ENCODE results near the gene SCARB2.
A peak's percentile ranks its signal among the peaks of the same experiment; 100 is the strongest.
"Not testable (repeated sequence)": the region's sequence is repeated elsewhere in the genome, so short reads cannot be mapped to it uniquely, and the experiment has no call there.

The SCARB2 gene

DNA sequence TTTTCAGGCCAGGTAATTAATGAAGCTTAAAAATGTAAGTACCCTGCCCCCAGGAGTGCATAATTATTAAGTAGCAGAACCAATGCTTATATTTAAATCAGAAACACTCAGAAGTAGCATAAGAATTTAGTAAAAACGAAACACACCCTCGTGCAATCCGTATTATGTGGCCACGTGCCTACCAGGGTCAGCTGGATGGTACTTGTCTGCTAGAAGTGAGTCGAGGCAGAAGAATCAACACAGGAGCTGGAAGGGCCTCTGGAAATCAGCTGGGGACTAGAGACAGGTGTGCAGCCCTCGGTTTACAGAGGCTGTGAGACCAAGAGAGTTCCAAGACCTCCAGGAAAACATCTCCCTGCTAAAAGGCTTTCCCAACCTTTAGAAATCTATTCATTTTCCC is 37.3 kb upstream of the SCARB2 start:
- peak overlapping the region; percentile 88 for H2AFZ ChIP-seq (ENCODE audit: low read depth)
- H3K4me1 ChIP-seq (ENCODE audit: low read depth, poor library complexity, severe bottlenecking) = peaks cover 20% of the 10 kb centered on the region
- TF ChIP-seq CTCF (conservative IDR thresholded peaks at IDR 0.05; ENCODE audit: low read depth, low read length) = no peak
- H3K36me3 ChIP-seq (ENCODE audit: insufficient read depth) = no peaks in the 10 kb centered on the region
- no peaks in the 10 kb centered on the region for H4K20me1 ChIP-seq (ENCODE audit: insufficient read depth)
- peak overlapping the region; percentile 54 for H3K9ac ChIP-seq
- H3K4me2 ChIP-seq = peak overlapping the region; percentile 93
- peak overlapping the region; percentile 41; the same call in 1 of the 2 replicates for H3K27ac ChIP-seq
- no peaks in the 10 kb centered on the region for H3K27me3 ChIP-seq (ENCODE audit: insufficient read depth, low read depth)
- H3K4me3 ChIP-seq (IDR thresholded peaks at IDR 0.05; ENCODE audit: insufficient read depth, low read depth, low read length) = peak overlapping the region; percentile 97
- H3K79me2 ChIP-seq (ENCODE audit: insufficient read depth, low read depth) = no peaks in the 10 kb centered on the region

GRCh38 chr4:76246852-76247251 is 33.2 kb upstream of the SCARB2 start:
- peaks cover 16% of the 10 kb centered on the region for H3K4me1 ChIP-seq (ENCODE audit: low read depth, poor library complexity, severe bottlenecking)
- no peaks in the 10 kb centered on the region for H3K27me3 ChIP-seq (ENCODE audit: insufficient read depth, low read depth)
- no peaks in the 10 kb centered on the region for H3K79me2 ChIP-seq (ENCODE audit: insufficient read depth, low read depth)
- H3K4me3 ChIP-seq (IDR thresholded peaks at IDR 0.05; ENCODE audit: insufficient read depth, low read depth, low read length) = no peak overlapping the region
- no peak for TF ChIP-seq CTCF (conservative IDR thresholded peaks at IDR 0.05; ENCODE audit: low read depth, low read length)
- no peak overlapping the region for H2AFZ ChIP-seq (ENCODE audit: low read depth)
- no peak overlapping the region for H3K27ac ChIP-seq
- no peaks in the 10 kb centered on the region for H3K36me3 ChIP-seq (ENCODE audit: insufficient read depth)
- H3K4me2 ChIP-seq = no peak overlapping the region
- no peak overlapping the region for H3K9ac ChIP-seq
- H4K20me1 ChIP-seq (ENCODE audit: insufficient read depth) = no peaks in the 10 kb centered on the region

- Histone ChIP-seq H3K4me3 (IDR thresholded peaks at IDR 0.05; ENCODE audit: insufficient read depth, low read depth, low read length) (no peak overlapping the region), H3K27ac (no peak overlapping the region), H4K20me1 (ENCODE audit: insufficient read depth) (no peaks in the 10 kb centered on the region), H3K27me3 (ENCODE audit: insufficient read depth, low read depth) (no peaks in the 10 kb centered on the region), H3K79me2 (ENCODE audit: insufficient read depth, low read depth) (no peaks in the 10 kb centered on the region), H3K4me2 (no peak overlapping the region), H3K4me1 (ENCODE audit: low read depth, poor library complexity, severe bottlenecking) (peaks cover 13% of the 10 kb centered on the region), H2AFZ (ENCODE audit: low read depth) (no peak overlapping the region), H3K9ac (no peak overlapping the region), H3K36me3 (ENCODE audit: insufficient read depth) (no peaks in the 10 kb centered on the region)
- no peak for TF ChIP-seq CTCF (conservative IDR thresholded peaks at IDR 0.05; ENCODE audit: low read depth, low read length)
These were observed 32.4 kb upstream of the SCARB2 start for GRCh38 chr4:76246025-76246424.

DNA sequence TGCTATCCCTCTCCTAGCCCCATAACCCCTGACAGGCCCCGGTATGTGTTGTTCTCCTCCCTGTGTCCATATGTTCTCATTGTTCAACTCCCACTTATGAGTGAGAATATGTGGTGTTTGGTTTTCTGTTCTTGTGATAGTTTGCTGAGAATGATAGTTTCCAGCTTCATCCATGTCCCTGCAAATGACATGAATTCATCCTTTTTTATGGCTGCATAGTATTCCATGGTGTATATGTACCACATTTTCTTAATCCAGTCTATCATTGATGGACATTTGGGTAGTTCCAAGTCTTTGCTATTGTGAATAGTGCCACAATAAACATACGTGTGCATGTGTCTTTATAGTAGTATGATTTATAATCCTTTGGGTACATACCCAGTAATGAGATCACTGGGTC is 30.3 kb upstream of the SCARB2 start:
- not testable (repeated sequence) for H3K4me3 ChIP-seq (IDR thresholded peaks at IDR 0.05; ENCODE audit: insufficient read depth, low read depth, low read length); H3K9ac ChIP-seq; H3K27ac ChIP-seq; H3K4me1 ChIP-seq (ENCODE audit: low read depth, poor library complexity, severe bottlenecking); H3K36me3 ChIP-seq (ENCODE audit: insufficient read depth); H3K27me3 ChIP-seq (ENCODE audit: insufficient read depth, low read depth); H2AFZ ChIP-seq (ENCODE audit: low read depth); H3K4me2 ChIP-seq; H4K20me1 ChIP-seq (ENCODE audit: insufficient read depth); H3K79me2 ChIP-seq (ENCODE audit: insufficient read depth, low read depth)

GRCh38 chr4:76240236-76240635 is 26.6 kb upstream of the SCARB2 start:
- H3K9ac ChIP-seq = no peak overlapping the region
- no peaks in the 10 kb centered on the region for H3K79me2 ChIP-seq (ENCODE audit: insufficient read depth, low read depth)
- no peak overlapping the region for H3K4me3 ChIP-seq (IDR thresholded peaks at IDR 0.05; ENCODE audit: insufficient read depth, low read depth, low read length)
- H3K4me2 ChIP-seq = no peak overlapping the region
- H4K20me1 ChIP-seq (ENCODE audit: insufficient read depth) = no peaks in the 10 kb centered on the region
- no peak overlapping the region for H2AFZ ChIP-seq (ENCODE audit: low read depth)
- H3K27me3 ChIP-seq (ENCODE audit: insufficient read depth, low read depth) = no peaks in the 10 kb centered on the region
- peaks cover 12% of the 10 kb centered on the region for H3K4me1 ChIP-seq (ENCODE audit: low read depth, poor library complexity, severe bottlenecking)
- no peaks in the 10 kb centered on the region for H3K36me3 ChIP-seq (ENCODE audit: insufficient read depth)
- H3K27ac ChIP-seq = no peak overlapping the region
- TF ChIP-seq CTCF (conservative IDR thresholded peaks at IDR 0.05; ENCODE audit: low read depth, low read length) = no peak

Measured in KMS-11 (cell line).